Measurements from ENCODE around the gene SLC13A2.

Gene SLC13A2

GRCh38 chr17:28528327-28529012 lies 55.0 kb downstream of the SLC13A2 start:
- Histone ChIP-seq H3K4me1 (ENCODE audit: control insufficient read depth in 1 of 2, insufficient read depth in 1 of 2, low read depth in 1 of 2, low read length in 1 of 2) (no peaks in the 10 kb centered on the region), H3K27me3 (no peaks in the 10 kb centered on the region), H3K36me3 (no peaks in the 10 kb centered on the region), H3K9me3 (no peaks in the 10 kb centered on the region), H3K4me3 (ENCODE audit: low read depth in 1 of 2, low read length in 1 of 2) (no peak overlapping the region), H3K27ac (no peak overlapping the region)
- no peak for TF ChIP-seq CTCF (IDR thresholded peaks at IDR 0.05)

GRCh38 chr17:28529013-28529400 lies 55.6 kb downstream of the SLC13A2 start:
- no peak overlapping the region for H3K4me3 ChIP-seq (ENCODE audit: low read depth in 1 of 2, low read length in 1 of 2)
- no peaks in the 10 kb centered on the region for H3K4me1 ChIP-seq (ENCODE audit: control insufficient read depth in 1 of 2, insufficient read depth in 1 of 2, low read depth in 1 of 2, low read length in 1 of 2)
- no peak overlapping the region for H3K27ac ChIP-seq
- no peak for TF ChIP-seq CTCF (IDR thresholded peaks at IDR 0.05)
- no peaks in the 10 kb centered on the region for H3K27me3 ChIP-seq
- no peaks in the 10 kb centered on the region for H3K9me3 ChIP-seq
- no peaks in the 10 kb centered on the region for H3K36me3 ChIP-seq

- no peak overlapping the region for H3K27ac ChIP-seq
- TF ChIP-seq CTCF (IDR thresholded peaks at IDR 0.05), result no peak
- no peak overlapping the region for H3K4me3 ChIP-seq (ENCODE audit: low read depth in 1 of 2, low read length in 1 of 2)
- no peaks in the 10 kb centered on the region for H3K27me3 ChIP-seq
- no peaks in the 10 kb centered on the region for H3K4me1 ChIP-seq (ENCODE audit: control insufficient read depth in 1 of 2, insufficient read depth in 1 of 2, low read depth in 1 of 2, low read length in 1 of 2)
- H3K9me3 ChIP-seq, result no peaks in the 10 kb centered on the region
- H3K36me3 ChIP-seq, result no peaks in the 10 kb centered on the region
These were observed 56.8 kb downstream of the SLC13A2 start for GRCh38 chr17:28530250-28530649.

- Histone ChIP-seq H3K27me3 (no peaks in the 10 kb centered on the region), H3K4me3 (ENCODE audit: low read depth in 1 of 2, low read length in 1 of 2) (no peak overlapping the region)
- TF ChIP-seq CTCF (IDR thresholded peaks at IDR 0.05), result no peak
These were observed 57.5 kb downstream of the SLC13A2 start for GRCh38 chr17:28530926-28531325.

GRCh38 chr17:28532050-28532960 lies 58.9 kb downstream of the SLC13A2 start:
- TF ChIP-seq CTCF (IDR thresholded peaks at IDR 0.05), result no peak
- H3K27ac ChIP-seq, result no peak overlapping the region

More at GRCh38 chr17:28530926-28531325, 57.5 kb downstream of the SLC13A2 start:
- H3K4me1 ChIP-seq (ENCODE audit: control insufficient read depth in 1 of 2, insufficient read depth in 1 of 2, low read depth in 1 of 2, low read length in 1 of 2), result no peaks in the 10 kb centered on the region
- H3K36me3 ChIP-seq, result no peaks in the 10 kb centered on the region
- no peaks in the 10 kb centered on the region for H3K9me3 ChIP-seq
- no peak overlapping the region for H3K27ac ChIP-seq

More at GRCh38 chr17:28532050-28532960, 58.9 kb downstream of the SLC13A2 start:
- H3K36me3 ChIP-seq, result no peaks in the 10 kb centered on the region
- H3K27me3 ChIP-seq, result no peaks in the 10 kb centered on the region
- H3K9me3 ChIP-seq, result no peaks in the 10 kb centered on the region
- no peaks in the 10 kb centered on the region for H3K4me1 ChIP-seq (ENCODE audit: control insufficient read depth in 1 of 2, insufficient read depth in 1 of 2, low read depth in 1 of 2, low read length in 1 of 2)
- H3K4me3 ChIP-seq (ENCODE audit: low read depth in 1 of 2, low read length in 1 of 2), result no peak overlapping the region

Measured in neutrophil (primary cell).